T-cell (primary cell): Measurements from ENCODE around the gene DPP6. TPM values are rescaled to one million over a fixed set of nuclear protein-coding genes. Genes with fewer than 3 reads are reported as not detected.

Source experiments
- ATAC-seq, 4 experiments: fragments of 200-7000 bp in 3 of 4; fragments of 150-1000 bp in 1 of 4; cut with Tn5 transposase; replicated peaks in 1 of 4; 1 replicate in 3 of 4; 2 replicates in 1 of 4; pipeline ENCODE4 v1.10.0; 2021; ENCODE audit warnings: moderate library complexity in 3 of 4, mild to moderate bottlenecking in 2 of 4, moderate number of reproducible peaks in 1 of 4
- CTCF ChIA-PET, 2 donors: fragments of 300-600 bp; sonication (Branson Sonifier 250); formaldehyde crosslinking; loops; one replicate each; lab custom pipeline; 2022; ENCODE audit warnings: antibody characterized with exemption in 2 of 2; lab: Charles Lee
- POLR2A ChIA-PET, 2 donors: fragments of 300-600 bp; sonication (Branson Sonifier 250); formaldehyde crosslinking; loops; one replicate each; lab custom pipeline; 2022; ENCODE audit warnings: antibody characterized with exemption in 2 of 2; lab: Charles Lee
- DNase-seq, 35 experiments: peaks; one replicate each; pipeline versions ENCODE4 v3.0.0 to v3.0.0-alpha.2; 2013 to 2023
- H3K27ac ChIP-seq: one replicate; pipeline ENCODE4 v1.5.1; 2013; ENCODE audit warnings: low read length
- H3K27me3 ChIP-seq, 2 experiments: replicated peaks in 1 of 2; 1 replicate in 1 of 2; 2 replicates in 1 of 2; pipeline versions ENCODE4 v1.6.1 to v1.7.0; 2013; ENCODE audit warnings: low read length in 1 of 2, mixed read lengths in 1 of 2; ENCODE audit not compliant: control insufficient read depth in 2 of 2, insufficient read depth in 2 of 2; ENCODE audit errors: extremely low read depth in 1 of 2
- H3K36me3 ChIP-seq, 2 donors: 1 replicate in 1 of 2; 2 replicates in 1 of 2; pipeline versions ENCODE4 v1.6.1 to v1.7.0; 2013; ENCODE audit warnings: low read length in 1 of 2; ENCODE audit not compliant: control insufficient read depth in 2 of 2, insufficient read depth in 1 of 2; ENCODE audit errors: extremely low read depth in 1 of 2
- H3K4me1 ChIP-seq, 2 experiments: 1 replicate in 1 of 2; 2 replicates in 1 of 2; pipeline versions ENCODE4 v1.6.1 to v1.7.0; 2013; ENCODE audit warnings: low read length in 2 of 2, mixed read lengths in 1 of 2; ENCODE audit not compliant: insufficient read depth in 2 of 2, control insufficient read depth in 1 of 2; ENCODE audit errors: extremely low read depth in 1 of 2
- H3K4me3 ChIP-seq, 2 donors: 1 replicate in 1 of 2; 2 replicates in 1 of 2; pipeline versions ENCODE4 v1.5.1 to v1.7.0; 2013; ENCODE audit warnings: mild to moderate bottlenecking in 2 of 2, low read length in 1 of 2, moderate library complexity in 1 of 2; ENCODE audit not compliant: control insufficient read depth in 1 of 2; ENCODE audit errors: extremely low read depth in 1 of 2
- H3K9me3 ChIP-seq: 2 replicates; pipeline ENCODE4 v1.7.0; 2013
- H3K27ac Mint-ChIP-seq, 2 donors: one replicate each; pipeline ENCODE4 v1.8.0; 2020 to 2021; ENCODE audit warnings: mild to moderate bottlenecking in 2 of 2, mixed read lengths in 2 of 2
- H3K27me3 Mint-ChIP-seq, 2 donors: one replicate each; pipeline ENCODE4 v1.8.0; 2021 to 2022; ENCODE audit warnings: mixed read lengths in 2 of 2
- H3K36me3 Mint-ChIP-seq: one replicate; pipeline ENCODE4 v1.8.0; 2021; ENCODE audit warnings: mixed read lengths
- H3K4me1 Mint-ChIP-seq, 3 donors: one replicate each; pipeline ENCODE4 v1.8.0; 2020 to 2022; ENCODE audit warnings: mixed read lengths in 3 of 3, mild to moderate bottlenecking in 1 of 3
- H3K4me3 Mint-ChIP-seq, 3 donors: one replicate each; pipeline ENCODE4 v1.8.0; 2020 to 2022; ENCODE audit warnings: mild to moderate bottlenecking in 3 of 3, mixed read lengths in 3 of 3, moderate library complexity in 3 of 3
- H3K9me3 Mint-ChIP-seq, 3 donors: one replicate each; pipeline ENCODE4 v1.8.0; 2020 to 2022; ENCODE audit warnings: mixed read lengths in 3 of 3
- WGBS: methylation state at CpG from one replicate; pipeline ENCODE4 v1.1.5; 2013; ENCODE audit warnings: missing lambda C conversion rate; ENCODE audit not compliant: insufficient coverage; 5-methylcytosine and 5-hydroxymethylcytosine counted together
- total RNA-seq, 35 experiments: library from RNA in 6 of 35; stranded (reverse) in 6 of 35; fragments of 120-200 nt in 1 of 35; gene quantifications; one replicate each; pipeline versions ENCODE4 v1.2.1 to v1.2.4 and lab custom pipeline; 2013 to 2026

The DPP6 gene
- total RNA-seq, 5 donors from 2014 or later (not counting 1 experiment from before 2014, with no cell fraction given): not detected

DNA sequence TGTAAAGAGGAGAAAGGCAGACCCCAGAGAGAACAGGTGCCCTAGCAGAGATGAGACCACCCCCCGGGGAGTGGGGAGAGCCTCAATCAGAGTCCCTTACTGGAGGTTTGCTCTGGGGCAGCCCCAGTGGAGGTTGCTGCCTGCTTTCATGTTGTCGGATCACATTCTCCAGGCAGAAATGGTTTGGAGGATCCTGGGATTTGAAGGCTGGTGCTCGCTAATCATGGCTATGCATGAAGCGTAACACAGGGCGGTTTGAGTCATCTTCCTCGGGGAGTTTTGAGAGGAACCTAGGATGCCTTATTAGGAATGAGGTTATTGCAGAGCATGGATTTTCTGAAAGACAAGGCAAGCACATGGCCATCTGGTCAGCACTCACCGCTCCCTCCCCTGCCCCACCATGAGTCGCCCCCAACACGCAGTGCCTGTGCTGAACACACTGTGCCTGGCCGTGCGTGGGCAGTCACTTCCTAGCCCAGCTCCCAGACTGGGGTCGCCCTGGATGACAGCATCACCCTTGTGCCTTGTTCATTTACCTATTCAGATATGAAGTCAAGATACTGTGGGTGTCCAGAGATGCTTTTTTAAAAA lies 319.9 kb downstream of the DPP6 start:
- Histone ChIP-seq H3K27me3 (no peaks in the 10 kb centered on the region), H3K4me1 (no peaks in the 10 kb centered on the region), H3K9me3 (no peaks in the 10 kb centered on the region), H3K27ac (no peak overlapping the region), H3K4me3 (no peak overlapping the region), H3K36me3 (no peaks in the 10 kb centered on the region)
- peaks cover 0 to 11% (median 3%) of the 10 kb centered on the region in 3 donors for H3K9me3 Mint-ChIP-seq
- H3K27me3 Mint-ChIP-seq: no peaks in the 10 kb centered on the region
- ChIA-PET POLR2A (no interaction called here), CTCF (no interaction called here)
- no peak overlapping the region for H3K4me3 Mint-ChIP-seq
- no peak overlapping the region for H3K27ac Mint-ChIP-seq
- 84% methylated on average over 8 of the region's 12 CpGs for WGBS
- no peaks in the 10 kb centered on the region for H3K36me3 Mint-ChIP-seq
- DNase-seq (no peak), ATAC-seq (no peak)
- no peaks in the 10 kb centered on the region for H3K4me1 Mint-ChIP-seq

DNA sequence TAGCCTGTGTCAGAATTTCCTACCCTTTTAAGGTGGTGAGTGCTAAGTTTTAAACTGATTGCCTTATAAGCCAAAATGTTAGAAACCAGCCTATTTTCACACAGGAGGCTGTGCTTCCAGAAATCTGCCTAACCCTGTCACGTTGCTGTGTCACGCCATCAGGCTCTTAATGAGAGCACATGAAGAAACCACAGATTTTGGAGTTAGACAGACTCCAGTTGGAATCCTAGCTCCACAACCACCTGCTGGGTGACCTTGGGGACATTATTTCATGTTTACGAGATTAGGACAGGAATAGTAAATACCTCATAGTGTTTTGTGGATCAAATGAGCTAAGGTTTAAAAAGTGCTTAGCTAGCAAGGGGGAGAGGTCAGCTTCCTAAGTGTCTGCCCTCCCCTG lies 321.8 kb downstream of the DPP6 start:
- ATAC-seq (no peak), DNase-seq (no peak)
- H3K27ac ChIP-seq: no peak overlapping the region
- no peak overlapping the region for H3K4me3 Mint-ChIP-seq
- WGBS: 69% methylated on average over 2 of the region's 3 CpGs
- H3K4me1 Mint-ChIP-seq: no peaks in the 10 kb centered on the region
- no peaks in the 10 kb centered on the region for H3K36me3 Mint-ChIP-seq
- CTCF ChIA-PET: no interaction called here
- H3K9me3 Mint-ChIP-seq: peaks cover 0 to 10% (median 3%) of the 10 kb centered on the region in 3 donors
- no peak overlapping the region for H3K27ac Mint-ChIP-seq
- H3K36me3 ChIP-seq: no peaks in the 10 kb centered on the region
- POLR2A ChIA-PET: no interaction called here
- no peaks in the 10 kb centered on the region for H3K27me3 Mint-ChIP-seq
- no peak overlapping the region for H3K4me3 ChIP-seq
- no peaks in the 10 kb centered on the region for H3K4me1 ChIP-seq
- H3K27me3 ChIP-seq: no peaks in the 10 kb centered on the region
- no peaks in the 10 kb centered on the region for H3K9me3 ChIP-seq

DNA sequence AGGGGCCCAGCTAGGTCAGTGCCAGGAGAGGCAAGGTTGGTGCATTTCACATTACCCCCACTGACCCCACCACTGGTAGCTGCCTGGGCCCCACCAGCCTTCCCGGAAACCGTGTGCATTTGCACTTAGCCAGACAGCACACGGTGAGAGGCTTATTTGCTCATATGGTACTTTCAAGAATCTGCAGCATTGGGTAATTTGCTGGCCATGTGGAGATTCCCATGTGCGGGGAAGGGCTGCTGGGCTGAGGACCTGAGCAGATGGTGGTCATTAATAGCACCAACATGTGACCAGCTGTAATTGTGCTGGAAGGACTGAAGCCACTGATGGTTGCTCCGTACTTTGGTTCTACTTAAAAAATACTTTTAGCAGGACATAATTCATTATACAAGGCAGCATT lies 323.8 kb downstream of the DPP6 start:
- ATAC-seq (no peak), DNase-seq (no peak)
- Mint-ChIP-seq H3K4me3 (no peak overlapping the region), H3K27me3 (no peaks in the 10 kb centered on the region), H3K4me1 (no peaks in the 10 kb centered on the region), H3K27ac (no peak overlapping the region), H3K9me3 (peaks cover 0 to 10% (median 7%) of the 10 kb centered on the region in 3 donors), H3K36me3 (no peaks in the 10 kb centered on the region)
- Histone ChIP-seq H3K36me3 (no peaks in the 10 kb centered on the region), H3K27me3 (no peaks in the 10 kb centered on the region), H3K4me1 (no peaks in the 10 kb centered on the region), H3K27ac (no peak overlapping the region), H3K4me3 (no peak overlapping the region), H3K9me3 (no peaks in the 10 kb centered on the region)
- CTCF ChIA-PET: no interaction called here
- 90% methylated on average over 4 of the region's 5 CpGs for WGBS
- POLR2A ChIA-PET: no interaction called here

DNA sequence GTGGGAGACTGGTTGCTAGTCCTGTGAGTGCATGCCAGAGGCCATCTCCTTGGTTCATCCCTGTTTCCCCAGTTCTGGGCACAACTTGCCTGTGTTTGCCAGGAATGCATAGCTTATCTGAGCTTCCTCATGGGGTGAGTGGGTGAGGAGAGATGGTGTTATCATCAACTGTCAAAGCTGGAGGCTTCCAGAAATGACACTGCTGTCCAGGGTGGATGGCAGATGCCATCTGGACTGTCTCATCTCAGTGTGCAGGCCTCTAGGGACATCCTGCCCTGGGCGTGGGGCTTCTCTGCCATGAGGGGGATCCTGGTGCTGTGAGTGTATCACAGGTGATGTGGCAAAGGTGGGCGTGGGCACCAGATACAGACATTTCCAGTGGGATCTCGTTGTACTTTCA lies 328.6 kb downstream of the DPP6 start:
- H3K27me3 ChIP-seq: no peaks in the 10 kb centered on the region
- CTCF ChIA-PET: no interaction called here
- ATAC-seq (no peak), DNase-seq (no peak)
- no peak overlapping the region for H3K4me3 ChIP-seq
- Mint-ChIP-seq H3K36me3 (no peaks in the 10 kb centered on the region), H3K4me1 (no peaks in the 10 kb centered on the region), H3K27ac (no peak overlapping the region), H3K9me3 (peaks cover 3 to 10% (median 7%) of the 10 kb centered on the region in 3 donors), H3K4me3 (no peak overlapping the region), H3K27me3 (no peaks in the 10 kb centered on the region)
- 80% methylated on average over 3 of the region's 3 CpGs for WGBS
- H3K36me3 ChIP-seq: no peaks in the 10 kb centered on the region
- no peak overlapping the region for H3K27ac ChIP-seq
- H3K4me1 ChIP-seq: no peaks in the 10 kb centered on the region
- H3K9me3 ChIP-seq: no peaks in the 10 kb centered on the region
- POLR2A ChIA-PET: no interaction called here

DNA sequence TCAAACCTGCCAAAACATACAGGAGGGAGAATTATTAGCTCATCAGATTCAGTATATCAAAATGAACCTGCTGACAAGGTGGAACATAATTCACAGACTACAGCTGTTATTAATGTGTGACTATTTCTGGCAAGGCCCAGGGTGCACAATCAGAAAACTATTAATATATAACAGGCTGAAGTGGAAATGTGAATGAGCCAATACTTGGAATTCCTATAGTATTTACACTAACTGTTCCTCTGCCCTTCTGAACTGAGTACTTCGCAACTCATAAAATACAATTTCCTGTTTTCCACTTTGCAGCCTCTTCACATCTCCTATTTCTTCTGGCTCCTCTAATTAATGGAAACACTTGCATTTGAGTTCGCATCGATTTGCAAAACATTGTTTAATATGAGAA lies 330.8 kb downstream of the DPP6 start:
- H3K36me3 Mint-ChIP-seq: no peaks in the 10 kb centered on the region
- H3K4me1 ChIP-seq: no peaks in the 10 kb centered on the region
- no peak overlapping the region for H3K27ac ChIP-seq
- H3K4me3 ChIP-seq: no peak overlapping the region
- no peaks in the 10 kb centered on the region for H3K27me3 Mint-ChIP-seq
- no CpG with 5 or more reads among the region's 3 CpGs for WGBS
- no peaks in the 10 kb centered on the region for H3K4me1 Mint-ChIP-seq
- CTCF ChIA-PET: no interaction called here
- POLR2A ChIA-PET: no interaction called here
- H3K36me3 ChIP-seq: no peaks in the 10 kb centered on the region
- H3K27me3 ChIP-seq: no peaks in the 10 kb centered on the region
- H3K4me3 Mint-ChIP-seq: no peak overlapping the region
- ATAC-seq (no peak), DNase-seq (no peak)
- H3K27ac Mint-ChIP-seq: no peak overlapping the region
- H3K9me3 ChIP-seq: no peaks in the 10 kb centered on the region
- H3K9me3 Mint-ChIP-seq: peaks cover 9 to 20% (median 11%) of the 10 kb centered on the region in 3 donors

DNA sequence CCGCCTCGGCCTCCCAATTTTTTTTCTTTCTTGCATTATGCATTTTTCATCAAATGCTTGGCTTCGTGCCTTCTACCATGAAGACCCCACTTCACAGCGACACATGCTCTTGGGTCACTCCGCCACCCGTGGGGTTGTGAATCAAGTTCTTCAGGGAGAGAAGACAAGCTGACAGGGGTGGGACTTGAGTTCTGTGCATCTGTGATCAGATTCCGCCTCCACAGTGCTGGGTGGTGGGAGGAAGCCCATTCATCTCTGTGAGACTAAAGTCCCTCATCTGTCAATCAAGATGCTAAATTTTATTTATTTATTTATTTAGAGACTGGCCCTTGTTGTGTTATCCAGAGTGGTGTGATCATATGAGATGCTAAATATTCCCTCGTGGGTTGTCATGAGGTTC lies 333.0 kb downstream of the DPP6 start:
- no peaks in the 10 kb centered on the region for H3K36me3 Mint-ChIP-seq
- ChIA-PET CTCF (no interaction called here), POLR2A (no interaction called here)
- Histone ChIP-seq H3K9me3 (no peaks in the 10 kb centered on the region), H3K4me1 (no peaks in the 10 kb centered on the region), H3K27ac (no peak overlapping the region), H3K36me3 (no peaks in the 10 kb centered on the region), H3K27me3 (no peaks in the 10 kb centered on the region), H3K4me3 (no peak overlapping the region)
- no peaks in the 10 kb centered on the region for H3K27me3 Mint-ChIP-seq
- ATAC-seq (no peak), DNase-seq (no peak)
- peaks cover 16 to 27% (median 16%) of the 10 kb centered on the region in 3 donors for H3K9me3 Mint-ChIP-seq
- H3K4me3 Mint-ChIP-seq: no peak overlapping the region
- 91% methylated on average over 4 of the region's 8 CpGs for WGBS
- H3K4me1 Mint-ChIP-seq: no peaks in the 10 kb centered on the region
- no peak overlapping the region for H3K27ac Mint-ChIP-seq

DNA sequence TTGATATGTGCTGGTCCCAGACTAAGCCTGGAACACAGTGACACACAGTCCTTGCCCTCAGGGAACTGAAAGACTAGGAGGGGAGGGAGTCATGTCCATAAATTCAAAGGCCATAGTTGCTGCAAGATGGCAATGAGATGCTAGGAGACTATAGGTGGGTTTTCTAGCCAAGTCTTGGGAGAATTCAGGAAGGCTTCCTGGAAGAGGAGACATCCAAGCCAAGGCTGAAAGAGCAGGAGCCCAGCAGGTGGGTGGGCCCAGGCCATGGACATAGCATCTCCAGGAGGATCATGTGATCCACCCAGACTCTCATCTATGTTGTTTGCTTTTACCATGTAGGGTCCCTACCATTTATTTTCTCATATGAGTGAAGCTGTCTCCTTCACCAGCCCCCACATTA lies 335.1 kb downstream of the DPP6 start:
- CTCF ChIA-PET: no interaction called here

More for the DNA sequence above, 335.1 kb downstream of the DPP6 start:
- DNase-seq (no peak), ATAC-seq (no peak)
- no peaks in the 10 kb centered on the region for H3K36me3 Mint-ChIP-seq
- no peak overlapping the region for H3K27ac ChIP-seq
- no peaks in the 10 kb centered on the region for H3K4me1 ChIP-seq
- no peaks in the 10 kb centered on the region for H3K9me3 ChIP-seq
- no peaks in the 10 kb centered on the region for H3K36me3 ChIP-seq
- H3K4me3 Mint-ChIP-seq: no peak overlapping the region
- peaks cover 16 to 35% (median 23%) of the 10 kb centered on the region in 3 donors for H3K9me3 Mint-ChIP-seq
- POLR2A ChIA-PET: no interaction called here
- H3K27ac Mint-ChIP-seq: no peak overlapping the region
- H3K27me3 Mint-ChIP-seq: no peaks in the 10 kb centered on the region
- no peak overlapping the region for H3K4me3 ChIP-seq
- no peaks in the 10 kb centered on the region for H3K27me3 ChIP-seq
- no peaks in the 10 kb centered on the region for H3K4me1 Mint-ChIP-seq
